Loucy (cell line): ENCODE results near the gene APOM.

ENCODE experiments used
- CTCF ChIP-seq: fragments of 200-600 bp; sonication (generic); conservative IDR thresholded peaks from 2 replicates; pipeline ENCODE4 v1.5.1; 2014; ENCODE audit warnings: mild to moderate bottlenecking, antibody characterized with exemption, low read length
- EZH2phosphoT487 ChIP-seq: fragments of 200-600 bp; IDR thresholded peaks from 2 replicates; pipeline ENCODE4 v1.6.1; 2018; ENCODE audit warnings: antibody characterized with exemption, mild to moderate bottlenecking, moderate library complexity, borderline replicate concordance

GRCh38 chr6:31706599-31706998 is 50.9 kb downstream of the APOM start, which contains the start of gene LY6G6F:
- TF ChIP-seq CTCF (no peak), EZH2phosphoT487 (no peak)
